Uterus (tissue), 2 donors: Measurements from ENCODE around the gene FCAR.

Experiments
- POLR2A ChIP-seq, 2 donors: fragments of 450-650 bp; IDR thresholded peaks; one replicate each; pipeline ENCODE4 v1.6.1; 2016; ENCODE audit warnings: antibody characterized with exemption in 2 of 2, mild to moderate bottlenecking in 1 of 2, moderate library complexity in 1 of 2
- TF ChIP-seq, protein P1 (sequence below), 4 experiments: fragments of 200-600 bp in 2 of 4; fragments of 450-650 bp in 2 of 4; sonication (generic) in 2 of 4; IDR thresholded peaks; one replicate each; pipeline ENCODE4 v1.5.1; 2016 to 2019; ENCODE audit warnings: antibody characterized with exemption in 4 of 4, mild to moderate bottlenecking in 2 of 4, moderate library complexity in 1 of 4

DNA sequence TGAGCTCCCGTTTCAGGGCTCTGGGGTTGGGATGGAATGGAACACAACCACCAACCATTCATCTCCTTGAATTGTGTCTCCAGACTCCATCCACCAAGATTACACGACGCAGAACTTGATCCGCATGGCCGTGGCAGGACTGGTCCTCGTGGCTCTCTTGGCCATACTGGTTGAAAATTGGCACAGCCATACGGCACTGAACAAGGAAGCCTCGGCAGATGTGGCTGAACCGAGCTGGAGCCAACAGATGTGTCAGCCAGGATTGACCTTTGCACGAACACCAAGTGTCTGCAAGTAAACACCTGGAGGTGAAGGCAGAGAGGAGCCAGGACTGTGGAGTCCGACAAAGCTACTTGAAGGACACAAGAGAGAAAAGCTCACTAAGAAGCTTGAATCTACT lies 15.5 kb downstream of the FCAR start:
- TF ChIP-seq, protein P1, sequence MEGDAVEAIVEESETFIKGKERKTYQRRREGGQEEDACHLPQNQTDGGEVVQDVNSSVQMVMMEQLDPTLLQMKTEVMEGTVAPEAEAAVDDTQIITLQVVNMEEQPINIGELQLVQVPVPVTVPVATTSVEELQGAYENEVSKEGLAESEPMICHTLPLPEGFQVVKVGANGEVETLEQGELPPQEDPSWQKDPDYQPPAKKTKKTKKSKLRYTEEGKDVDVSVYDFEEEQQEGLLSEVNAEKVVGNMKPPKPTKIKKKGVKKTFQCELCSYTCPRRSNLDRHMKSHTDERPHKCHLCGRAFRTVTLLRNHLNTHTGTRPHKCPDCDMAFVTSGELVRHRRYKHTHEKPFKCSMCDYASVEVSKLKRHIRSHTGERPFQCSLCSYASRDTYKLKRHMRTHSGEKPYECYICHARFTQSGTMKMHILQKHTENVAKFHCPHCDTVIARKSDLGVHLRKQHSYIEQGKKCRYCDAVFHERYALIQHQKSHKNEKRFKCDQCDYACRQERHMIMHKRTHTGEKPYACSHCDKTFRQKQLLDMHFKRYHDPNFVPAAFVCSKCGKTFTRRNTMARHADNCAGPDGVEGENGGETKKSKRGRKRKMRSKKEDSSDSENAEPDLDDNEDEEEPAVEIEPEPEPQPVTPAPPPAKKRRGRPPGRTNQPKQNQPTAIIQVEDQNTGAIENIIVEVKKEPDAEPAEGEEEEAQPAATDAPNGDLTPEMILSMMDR (IDR thresholded peaks at IDR 0.05) = no peak
- TF ChIP-seq POLR2A (IDR thresholded peaks at IDR 0.05) = no peak
